ENCODE measurements around the gene NCOA1. TPM values are rescaled to one million over a fixed set of nuclear protein-coding genes. Genes with fewer than 3 reads are reported as not detected.

Gene NCOA1
- total RNA-seq, 4 donors from 2014 or later: 33.9 to 91.2 (median 60.1) TPM

- ATAC-seq: no peak
- in situ Hi-C loops (cut with MboI; ENCODE audit: low sequenced_read_pairs in 4 of 4): no loop called here
- H3K27ac ChIP-seq: no peak overlapping the region
These were observed 232.1 kb downstream of the NCOA1 start for GRCh38 chr2:24723191-24723590.

DNA sequence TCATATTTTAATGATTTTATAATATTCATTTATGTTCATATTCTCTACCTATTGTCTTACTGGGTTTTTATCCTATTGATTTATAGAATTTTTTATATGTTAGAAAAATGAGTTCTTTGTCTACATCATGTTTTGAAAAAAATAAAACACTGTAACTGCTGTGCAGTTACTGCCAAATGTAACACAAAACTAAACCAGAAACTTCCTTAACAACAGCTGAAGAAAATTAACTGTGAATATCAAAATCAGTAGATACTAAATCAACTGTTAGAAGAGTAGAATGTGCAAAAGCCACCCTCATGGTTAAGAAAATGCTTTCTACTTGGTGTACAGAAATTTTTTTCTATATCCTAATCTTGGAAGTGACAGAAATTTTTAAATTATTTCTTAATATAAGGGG lies 232.6 kb downstream of the NCOA1 start:
- intact Hi-C loops (cut with DNase I; ENCODE audit: low total_unique reads): no loop called here
- DNase-seq (no peak), ATAC-seq (no peak)
- Histone ChIP-seq H3K27ac (peak overlapping the region in 1 of 4 donors; percentile 9), H3K27me3 (no peaks in the 10 kb centered on the region), H3K36me3 (peaks cover 0 to 14% of the 10 kb centered on the region in 2 donors), H3K4me1 (peaks cover 36 to 56% of the 10 kb centered on the region in 2 donors), H3K4me3 (no peak overlapping the region), H3K9me3 (no peaks in the 10 kb centered on the region)
- in situ Hi-C loops (cut with MboI; ENCODE audit: low sequenced_read_pairs in 4 of 4): no loop called here
- TF ChIP-seq POLR2A (IDR thresholded peaks at IDR 0.05): no peak

More at GRCh38 chr2:24723191-24723590, 232.1 kb downstream of the NCOA1 start:
- no peak for DNase-seq
- Histone ChIP-seq H3K36me3 (peaks cover 0 to 9% of the 10 kb centered on the region in 2 donors), H3K4me1 (peaks cover 36 to 56% of the 10 kb centered on the region in 2 donors), H3K9me3 (no peaks in the 10 kb centered on the region), H3K4me3 (no peak overlapping the region), H3K27me3 (no peaks in the 10 kb centered on the region)
- no peak for TF ChIP-seq POLR2A (IDR thresholded peaks at IDR 0.05)
- intact Hi-C loops (cut with DNase I; ENCODE audit: low total_unique reads): no loop called here

GRCh38 chr2:24724111-24724775 lies 233.2 kb downstream of the NCOA1 start:
- no peaks in the 10 kb centered on the region for H3K9me3 ChIP-seq
- peaks cover 0 to 20% of the 10 kb centered on the region in 2 donors for H3K36me3 ChIP-seq
- peaks cover 36 to 56% of the 10 kb centered on the region in 2 donors for H3K4me1 ChIP-seq
- no peak for TF ChIP-seq POLR2A (IDR thresholded peaks at IDR 0.05)
- TF ChIP-seq, protein P1, sequence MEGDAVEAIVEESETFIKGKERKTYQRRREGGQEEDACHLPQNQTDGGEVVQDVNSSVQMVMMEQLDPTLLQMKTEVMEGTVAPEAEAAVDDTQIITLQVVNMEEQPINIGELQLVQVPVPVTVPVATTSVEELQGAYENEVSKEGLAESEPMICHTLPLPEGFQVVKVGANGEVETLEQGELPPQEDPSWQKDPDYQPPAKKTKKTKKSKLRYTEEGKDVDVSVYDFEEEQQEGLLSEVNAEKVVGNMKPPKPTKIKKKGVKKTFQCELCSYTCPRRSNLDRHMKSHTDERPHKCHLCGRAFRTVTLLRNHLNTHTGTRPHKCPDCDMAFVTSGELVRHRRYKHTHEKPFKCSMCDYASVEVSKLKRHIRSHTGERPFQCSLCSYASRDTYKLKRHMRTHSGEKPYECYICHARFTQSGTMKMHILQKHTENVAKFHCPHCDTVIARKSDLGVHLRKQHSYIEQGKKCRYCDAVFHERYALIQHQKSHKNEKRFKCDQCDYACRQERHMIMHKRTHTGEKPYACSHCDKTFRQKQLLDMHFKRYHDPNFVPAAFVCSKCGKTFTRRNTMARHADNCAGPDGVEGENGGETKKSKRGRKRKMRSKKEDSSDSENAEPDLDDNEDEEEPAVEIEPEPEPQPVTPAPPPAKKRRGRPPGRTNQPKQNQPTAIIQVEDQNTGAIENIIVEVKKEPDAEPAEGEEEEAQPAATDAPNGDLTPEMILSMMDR (IDR thresholded peaks at IDR 0.05 in 4 of 5, conservative IDR thresholded peaks at IDR 0.05 in 1 of 5): no peak
- in situ Hi-C loops (cut with MboI; ENCODE audit: low sequenced_read_pairs in 4 of 4): no loop called here
- no peaks in the 10 kb centered on the region for H3K27me3 ChIP-seq
- ATAC-seq (no peak), DNase-seq (no peak)
- intact Hi-C loops (cut with DNase I; ENCODE audit: low total_unique reads): no loop called here
- peak overlapping the region in 1 of 4 donors; percentile 9 for H3K27ac ChIP-seq
- no peak overlapping the region for H3K4me3 ChIP-seq

DNA sequence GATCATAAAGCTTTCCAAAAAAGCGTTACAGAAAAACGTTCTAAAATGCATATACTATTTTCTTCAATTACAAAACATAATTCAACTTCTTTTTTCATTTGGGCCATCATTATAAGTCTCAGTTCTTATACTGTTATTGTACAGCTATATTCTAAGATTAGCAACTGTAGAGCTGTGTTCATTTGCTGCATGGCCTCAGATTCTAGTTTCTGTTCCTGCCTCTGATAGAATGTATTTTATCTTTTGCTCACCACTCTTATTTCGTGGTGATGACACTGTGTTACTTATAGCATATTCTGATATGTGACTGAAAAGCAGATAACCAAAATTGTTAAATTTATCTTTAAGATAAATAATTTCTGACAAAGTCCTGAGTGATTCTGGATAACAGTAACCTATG lies 234.9 kb downstream of the NCOA1 start:
- DNase-seq (no peak), ATAC-seq (no peak)
- H3K4me1 ChIP-seq: peaks cover 28 to 40% of the 10 kb centered on the region in 2 donors
- no peak for TF ChIP-seq POLR2A (IDR thresholded peaks at IDR 0.05)
- TF ChIP-seq, protein P1 (IDR thresholded peaks at IDR 0.05 in 4 of 5, conservative IDR thresholded peaks at IDR 0.05 in 1 of 5): no peak
- intact Hi-C loops (cut with DNase I; ENCODE audit: low total_unique reads): no loop called here
- H3K27ac ChIP-seq: no peak overlapping the region
- peaks cover 0 to 26% of the 10 kb centered on the region in 2 donors for H3K36me3 ChIP-seq
- in situ Hi-C loops (cut with MboI; ENCODE audit: low sequenced_read_pairs in 4 of 4): no loop called here
- no peaks in the 10 kb centered on the region for H3K27me3 ChIP-seq
- no peak overlapping the region for H3K4me3 ChIP-seq
- H3K9me3 ChIP-seq: no peaks in the 10 kb centered on the region

GRCh38 chr2:24730481-24730880 lies 239.4 kb downstream of the NCOA1 start:
- no peak for DNase-seq
- TF ChIP-seq, protein P1 (IDR thresholded peaks at IDR 0.05 in 4 of 5, conservative IDR thresholded peaks at IDR 0.05 in 1 of 5): no peak
- TF ChIP-seq POLR2A (IDR thresholded peaks at IDR 0.05): no peak
- no peak overlapping the region for H3K4me3 ChIP-seq
- in situ Hi-C loops (cut with MboI; ENCODE audit: low sequenced_read_pairs in 4 of 4): no loop called here
- H3K9me3 ChIP-seq: no peaks in the 10 kb centered on the region
- H3K27ac ChIP-seq: no peak overlapping the region
- H3K4me1 ChIP-seq: no peaks in the 10 kb centered on the region
- intact Hi-C loops (cut with DNase I; ENCODE audit: low total_unique reads): no loop called here
- peaks cover 0 to 26% of the 10 kb centered on the region in 2 donors for H3K36me3 ChIP-seq
- H3K27me3 ChIP-seq: no peaks in the 10 kb centered on the region
- ATAC-seq: no peak
